ENCODE measurements around the gene TECRL.

TECRL gene, protein sequence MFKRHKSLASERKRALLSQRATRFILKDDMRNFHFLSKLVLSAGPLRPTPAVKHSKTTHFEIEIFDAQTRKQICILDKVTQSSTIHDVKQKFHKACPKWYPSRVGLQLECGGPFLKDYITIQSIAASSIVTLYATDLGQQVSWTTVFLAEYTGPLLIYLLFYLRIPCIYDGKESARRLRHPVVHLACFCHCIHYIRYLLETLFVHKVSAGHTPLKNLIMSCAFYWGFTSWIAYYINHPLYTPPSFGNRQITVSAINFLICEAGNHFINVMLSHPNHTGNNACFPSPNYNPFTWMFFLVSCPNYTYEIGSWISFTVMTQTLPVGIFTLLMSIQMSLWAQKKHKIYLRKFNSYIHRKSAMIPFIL
- total RNA-seq = 0 reads per million in 4 donors

GRCh38 chr4:64409300-64409699 lies at the start of gene TECRL:
Gene TECRL (minus strand): TSS chr4:64409450. CDS start chr4:64409351, 99 bp downstream.
- DNase-seq = no peak

- DNase-seq = no peak
These were observed 23.4 kb upstream of the TECRL start for GRCh38 chr4:64432674-64433073.

DNA sequence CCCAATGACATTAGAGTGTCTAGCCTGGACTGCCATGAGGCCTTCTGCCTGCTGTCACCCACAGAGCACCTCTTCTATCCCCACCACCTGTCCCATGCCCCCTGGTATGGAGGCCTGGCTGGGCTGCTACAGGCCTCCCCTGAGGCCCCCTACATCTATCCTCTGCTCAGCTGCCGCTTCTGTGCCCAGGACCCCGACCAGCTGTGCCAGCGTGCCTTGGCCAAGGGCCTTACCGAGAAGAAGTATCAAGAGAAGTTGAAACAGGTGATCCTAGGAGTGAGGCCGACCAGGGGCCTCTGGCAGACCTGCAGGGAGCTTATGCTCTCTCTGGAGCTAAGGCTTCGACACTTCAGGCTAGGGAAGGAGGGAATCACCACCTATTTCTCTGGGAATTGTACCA lies 21.7 kb upstream of the TECRL start:
- no peak for DNase-seq

- DNase-seq = no peak
These were observed 8.7 kb upstream of the TECRL start for GRCh38 chr4:64417974-64418373.

DNA sequence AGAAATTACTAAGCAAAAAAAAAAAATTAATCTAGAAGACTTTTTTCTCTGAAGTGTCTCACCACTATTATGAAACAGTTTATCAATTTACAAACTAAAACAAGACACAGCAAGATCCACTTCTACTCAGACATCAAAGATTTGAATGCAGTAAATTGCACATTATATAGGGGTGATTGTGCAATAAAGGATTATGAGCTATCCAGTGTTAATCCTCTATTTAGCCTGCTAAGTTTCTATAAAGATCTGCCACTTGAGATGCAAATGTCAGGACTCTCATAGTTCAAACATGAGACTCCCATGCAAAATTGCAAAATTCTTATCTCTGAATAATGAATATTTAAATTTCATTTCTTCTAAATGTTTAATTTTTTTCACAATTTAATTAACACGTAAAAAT lies 2.2 kb downstream of the TECRL start:
- DNase-seq = no peak

DNA sequence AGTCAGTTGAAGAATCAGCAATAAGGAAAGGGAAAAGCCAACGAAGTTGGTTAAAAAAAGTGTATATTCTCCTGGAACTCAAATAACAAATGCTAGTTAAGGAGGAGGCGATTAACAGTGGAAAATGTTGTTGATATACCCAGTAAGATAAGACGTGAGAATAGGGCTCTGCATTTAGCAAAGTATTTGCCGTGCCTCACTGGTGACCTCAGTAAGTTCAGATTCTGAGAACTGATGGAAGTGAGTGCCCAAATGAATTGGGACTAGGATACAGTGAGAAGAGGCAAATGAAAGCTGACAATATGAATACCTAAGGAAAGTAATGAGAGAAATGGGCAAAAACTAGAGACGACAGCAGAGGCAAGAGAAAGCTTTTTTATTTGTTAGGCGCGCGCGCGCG lies 3.5 kb downstream of the TECRL start:
- DNase-seq = no peak

DNA sequence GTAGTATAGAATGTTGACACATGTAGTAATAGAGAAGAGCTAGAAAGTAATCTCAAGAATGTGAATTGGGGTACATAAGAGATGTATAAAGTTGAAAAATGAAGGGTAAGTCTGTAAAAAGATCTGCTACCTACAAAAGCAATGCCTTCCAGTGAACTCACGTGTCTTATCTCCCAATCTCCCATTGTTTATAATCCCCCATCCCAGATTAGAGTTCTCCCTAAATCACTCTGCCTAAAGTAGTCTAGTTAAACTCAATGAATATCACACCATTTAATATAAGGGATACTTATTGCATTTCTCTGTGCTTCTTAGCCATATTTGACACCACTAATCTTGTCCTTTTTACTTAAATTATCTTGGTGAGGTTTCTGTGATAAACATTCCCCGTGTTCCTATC lies 6.6 kb downstream of the TECRL start:
- no peak for DNase-seq

DNA sequence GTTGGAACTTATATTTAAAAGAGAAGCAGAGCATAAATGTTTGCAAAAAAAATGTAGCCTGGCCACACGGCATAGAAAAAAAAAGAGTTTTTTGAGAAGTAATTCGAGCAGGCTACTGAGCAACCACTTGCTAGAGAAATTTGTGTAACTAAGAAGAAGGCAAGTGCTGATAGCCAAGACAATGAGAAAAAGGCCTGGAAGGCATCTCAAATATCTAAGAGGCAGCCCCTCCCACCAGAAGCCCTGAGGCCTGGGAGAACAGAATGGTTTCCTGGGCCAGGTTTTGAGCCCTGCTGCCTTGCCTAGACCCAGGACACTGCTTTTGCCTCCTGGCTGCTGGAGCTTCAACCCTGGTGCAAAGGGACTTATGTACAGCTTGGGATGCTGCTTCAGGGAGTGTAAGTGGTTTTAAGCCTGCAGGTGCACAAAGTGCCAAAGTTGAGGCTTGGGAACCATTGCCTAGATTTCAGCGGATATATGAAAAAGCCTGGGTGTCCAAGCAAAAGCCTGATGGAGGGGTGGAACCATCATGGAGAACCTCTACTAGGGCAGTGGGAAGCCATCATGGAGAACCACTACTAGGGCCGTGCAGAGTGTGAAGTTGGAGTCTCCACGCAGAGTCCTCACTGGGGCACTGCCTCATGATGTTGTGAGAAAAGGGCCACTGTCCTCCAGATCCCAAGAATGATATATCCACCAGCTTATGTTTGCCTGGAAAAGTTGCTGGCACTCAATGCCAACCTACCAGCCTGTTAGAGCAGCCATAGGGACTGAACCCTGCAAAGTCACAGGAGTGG lies 9.7 kb downstream of the TECRL start:
- DNase-seq = no peak

DNA sequence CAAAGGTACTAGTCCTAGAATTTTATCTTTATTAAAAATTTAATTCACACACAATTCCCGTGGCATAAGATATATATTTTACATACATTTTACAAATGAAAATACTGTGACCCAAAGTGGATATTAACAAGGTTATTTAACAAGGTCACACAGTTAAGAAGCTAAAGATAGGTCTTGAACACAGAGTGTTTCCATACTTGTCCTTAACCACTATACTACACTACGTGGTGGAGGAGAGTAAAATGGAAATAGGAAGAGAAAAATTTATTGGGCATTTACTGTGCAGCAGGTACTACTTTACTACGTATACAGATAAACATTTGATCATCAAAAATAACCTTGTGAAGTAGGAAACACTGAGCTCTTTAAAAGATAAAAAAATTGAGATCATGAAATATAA lies 14.8 kb downstream of the TECRL start:
- no peak for DNase-seq

DNA sequence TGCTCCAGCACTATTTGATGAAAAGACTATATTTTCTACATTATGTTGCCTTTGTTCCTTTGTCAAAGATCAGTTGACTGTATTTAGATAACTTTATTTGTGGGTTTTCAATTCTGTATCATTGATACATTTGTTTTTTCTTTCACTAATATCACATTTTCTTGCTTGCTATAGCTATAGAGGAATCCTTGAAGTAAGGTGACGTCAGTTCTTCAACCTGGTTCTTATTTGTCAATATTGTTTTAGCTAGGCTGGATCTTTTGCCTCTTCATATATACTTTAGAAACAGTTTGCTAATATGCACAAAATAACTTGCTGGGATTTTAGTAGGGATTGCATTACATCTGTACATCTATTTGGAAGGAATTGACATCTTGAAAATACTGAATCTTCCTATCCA lies 21.0 kb downstream of the TECRL start:
- DNase-seq = no peak

GRCh38 chr4:64385220-64385619 lies 24.0 kb downstream of the TECRL start:
- DNase-seq = no peak

DNA sequence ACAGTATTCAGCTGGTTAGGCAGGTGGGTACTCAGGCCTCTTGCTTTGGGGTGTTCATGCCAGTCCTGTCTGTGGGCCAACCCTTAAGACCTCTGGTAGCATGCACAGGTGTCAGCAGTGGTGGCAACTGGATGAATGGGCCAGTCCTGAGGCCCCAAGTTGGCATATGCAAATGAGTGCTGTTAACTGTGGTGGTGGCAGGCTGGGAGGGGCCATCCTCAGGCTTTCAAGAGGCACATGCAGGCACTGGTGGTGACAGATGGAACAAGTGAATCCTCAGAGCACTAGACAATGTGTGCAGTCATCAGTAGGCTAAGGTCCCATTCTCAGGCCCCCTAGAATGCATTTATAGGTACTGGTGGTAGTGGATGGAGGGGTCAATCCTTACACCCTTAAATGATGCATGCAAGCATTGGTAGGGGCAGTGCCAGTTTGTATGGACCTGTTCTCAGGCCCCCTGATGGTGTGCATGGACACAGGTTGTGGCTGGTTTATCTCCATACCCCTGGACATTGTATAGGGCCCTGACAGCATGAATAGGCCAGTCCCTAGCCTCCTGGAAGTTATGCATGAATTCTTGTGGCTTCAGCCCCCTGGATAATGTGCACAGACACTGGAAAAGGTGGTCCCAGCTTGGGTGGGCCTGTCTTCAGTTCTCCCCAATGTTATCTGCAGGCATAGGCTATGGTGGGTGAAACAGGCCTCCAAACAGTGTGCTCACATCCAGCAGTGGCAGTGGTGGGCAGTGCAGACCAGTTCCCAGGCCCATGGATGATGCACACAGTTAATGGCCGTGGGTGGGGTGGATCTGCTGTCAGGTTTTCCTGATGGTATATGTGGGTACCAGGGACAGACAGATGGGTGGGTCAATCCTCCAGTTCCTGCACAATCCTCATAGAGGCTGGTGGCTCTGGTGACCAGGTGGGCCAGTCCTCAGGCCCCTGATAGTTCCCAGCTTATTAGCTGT lies 24.7 kb downstream of the TECRL start:
- DNase-seq = no peak

DNA sequence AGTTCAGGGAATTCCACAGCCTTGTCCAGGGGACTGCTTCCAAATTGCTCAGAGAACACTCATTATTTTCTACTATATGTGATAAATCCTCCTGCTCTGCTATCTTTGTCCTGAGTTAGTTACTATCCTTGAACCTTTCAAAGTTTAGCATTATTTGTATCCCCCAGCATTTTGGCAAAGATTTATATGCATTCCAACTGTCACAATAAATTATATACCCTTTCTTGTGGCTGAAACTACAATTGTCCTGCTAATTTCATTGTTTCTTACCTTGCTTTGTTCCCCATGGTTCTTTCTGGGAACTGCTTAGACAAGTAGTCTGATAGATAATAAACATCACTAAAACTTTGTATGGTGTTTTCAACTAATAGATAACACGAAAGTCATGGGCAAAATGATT lies 40.5 kb downstream of the TECRL start:
- DNase-seq = no peak

DNA sequence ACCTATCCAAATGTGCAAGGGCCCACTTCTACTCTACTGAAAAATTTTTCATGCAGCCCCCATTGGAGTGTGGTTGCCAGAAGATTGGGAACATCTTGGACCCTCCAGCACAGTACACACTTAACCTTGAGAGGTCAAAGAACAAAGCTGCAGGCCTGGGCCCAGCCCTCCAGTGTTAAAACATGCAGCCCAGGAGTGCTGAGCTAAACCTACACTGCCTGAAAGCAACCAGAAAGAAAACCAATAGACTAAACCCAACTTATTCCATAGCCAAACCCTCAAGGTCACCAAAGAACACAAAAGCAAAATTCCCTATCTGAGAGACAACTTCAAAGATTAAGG lies 47.9 kb downstream of the TECRL start:
- no peak for DNase-seq

DNA sequence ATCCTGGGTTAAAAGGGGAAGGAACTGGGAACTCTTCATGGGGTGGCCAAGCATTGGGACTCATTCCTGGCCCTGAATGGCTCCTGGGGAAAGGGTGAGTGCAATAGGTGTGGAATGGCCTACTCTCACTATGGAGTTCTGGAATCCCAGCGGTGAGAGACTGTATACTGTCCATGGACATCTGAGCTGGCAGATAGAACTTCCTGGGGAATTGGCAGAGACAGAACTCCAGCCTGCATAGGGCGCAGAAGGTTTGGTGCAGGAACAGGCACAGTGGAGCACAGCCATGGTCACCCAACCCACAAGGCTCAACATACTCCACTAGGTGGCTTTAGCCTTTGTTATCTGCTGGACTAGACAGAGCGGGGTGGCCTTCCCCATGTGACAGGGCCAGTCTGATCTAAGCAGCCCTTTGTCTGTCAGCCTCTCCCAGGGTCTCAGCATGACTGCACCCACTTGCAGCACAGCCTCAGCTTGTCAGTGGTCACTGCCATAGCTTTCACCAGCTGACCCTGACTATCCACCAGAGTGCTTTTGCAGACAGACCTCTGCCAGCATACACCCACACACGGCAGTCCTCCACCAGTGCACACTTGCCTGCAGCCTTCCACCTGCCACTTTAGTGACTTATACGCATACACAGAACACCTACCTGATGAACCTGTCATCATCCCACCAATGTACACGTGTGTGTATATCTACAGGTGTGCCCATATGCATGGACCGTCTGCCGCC lies 48.4 kb downstream of the TECRL start:
- DNase-seq = no peak

DNA sequence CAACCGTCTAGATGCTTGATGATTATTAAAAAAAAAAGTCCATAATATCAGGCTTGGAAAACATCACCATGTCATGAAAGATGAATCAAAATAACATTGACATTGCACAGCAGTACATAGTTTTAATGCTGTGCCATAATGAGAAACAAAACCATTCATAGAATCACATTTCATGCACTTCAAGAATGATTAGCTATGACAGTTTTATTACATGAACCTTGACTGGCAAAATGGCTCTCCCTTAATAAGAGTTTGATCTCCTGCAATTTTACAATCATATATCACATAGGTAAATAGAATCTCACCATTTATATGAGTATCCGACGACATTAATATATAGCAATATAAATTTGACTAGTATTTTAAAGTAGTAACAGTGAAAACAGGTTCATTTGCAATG lies 49.8 kb downstream of the TECRL start:
- DNase-seq = no peak

- DNase-seq = no peak
These were observed 55.3 kb downstream of the TECRL start for GRCh38 chr4:64353904-64354303.

GRCh38 chr4:64341711-64342110 lies 67.5 kb downstream of the TECRL start:
- DNase-seq = no peak

DNA sequence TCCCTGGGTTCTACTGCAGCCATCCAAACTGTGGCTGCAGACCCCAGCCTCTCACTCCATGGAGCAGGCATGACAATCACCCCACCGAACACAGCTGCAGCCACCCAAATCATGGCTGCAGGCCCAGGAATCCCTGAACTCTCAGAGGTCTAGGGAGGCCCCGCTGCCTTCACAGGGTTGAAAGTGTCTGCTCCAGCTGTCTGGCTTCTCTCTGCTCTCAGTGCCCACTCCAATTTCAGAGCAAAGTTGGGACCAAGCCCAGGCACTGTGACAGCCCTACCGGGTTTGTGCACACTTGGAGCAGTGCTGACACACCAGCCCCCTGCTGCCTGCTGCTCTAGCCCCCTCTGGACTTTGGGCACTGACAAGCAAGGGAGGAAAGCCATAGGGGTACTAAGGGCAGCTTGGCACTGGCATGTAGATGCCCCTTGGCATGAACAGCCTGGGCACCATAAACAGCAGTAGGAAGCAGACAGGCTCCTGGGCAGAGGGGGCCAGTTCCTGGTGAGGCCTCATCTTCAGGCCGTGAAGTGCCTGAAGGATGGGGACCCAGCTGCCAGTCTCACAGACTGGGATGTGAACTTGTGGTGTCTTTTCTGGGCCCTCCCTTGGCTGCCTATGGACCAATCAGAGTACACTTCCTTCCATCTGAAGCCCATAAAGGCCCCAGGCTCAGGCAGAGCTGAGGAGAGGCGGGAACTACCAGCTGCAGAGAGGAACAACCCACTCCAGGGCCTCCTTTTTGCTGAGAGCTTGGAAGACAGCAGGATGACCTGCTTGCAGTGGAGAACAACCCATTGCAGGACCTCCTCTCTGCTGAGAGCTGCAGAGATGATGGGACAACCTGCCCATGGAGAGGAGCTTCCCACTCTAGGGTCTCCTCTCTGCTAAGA lies 68.8 kb downstream of the TECRL start:
- no peak for DNase-seq

DNA sequence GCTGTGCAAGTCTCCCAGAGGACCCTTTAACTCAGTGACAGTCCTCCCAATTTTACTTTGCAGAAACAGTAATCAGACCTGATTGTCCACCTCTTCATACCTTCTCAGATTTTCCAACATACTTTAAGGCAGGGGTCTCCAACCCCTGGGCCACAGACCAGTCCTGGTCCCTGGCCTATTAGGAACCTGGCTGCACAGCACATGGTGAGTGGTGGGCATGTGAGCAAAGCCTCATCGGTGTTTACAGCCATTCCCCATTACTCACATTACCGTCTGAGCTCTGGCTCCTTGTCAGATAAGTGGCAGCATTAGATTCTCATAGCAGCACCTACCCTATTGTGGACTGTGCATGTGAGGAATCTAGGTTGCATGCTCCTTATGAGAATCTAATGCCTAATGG lies 74.3 kb downstream of the TECRL start:
- no peak for DNase-seq

DNA sequence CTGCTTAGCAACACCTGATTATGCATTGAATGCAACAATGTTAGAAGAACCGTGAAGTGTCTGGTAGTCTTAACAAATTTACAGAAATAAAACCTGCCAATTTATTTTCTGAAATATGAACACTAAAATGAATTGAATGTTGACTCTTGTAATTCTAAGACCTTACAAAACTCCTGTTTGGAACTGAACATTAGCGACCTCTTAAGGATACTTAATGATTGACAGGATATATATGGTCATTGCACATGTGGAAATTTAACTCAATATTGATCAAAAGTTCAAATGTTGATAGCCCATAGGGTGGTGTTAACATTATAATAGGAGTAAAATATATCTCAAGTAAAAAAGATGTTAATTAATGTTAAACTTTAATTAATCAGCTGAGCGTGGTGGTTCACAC lies 79.1 kb downstream of the TECRL start:
- DNase-seq = no peak

Data from T-helper 1 cell (primary cell).